Trophoblast cell (in vitro differentiated cells and primary cell): ENCODE measurements around the gene SPPL3.
A peak's percentile ranks its signal among the peaks of the same experiment; 100 is the strongest.

ENCODE experiments used
- DNase-seq, 2 donors: peaks; one replicate each; pipeline ENCODE4 v3.0.0-alpha.2; 2016
- H2AFZ ChIP-seq: 2 replicates; pipeline ENCODE4 v1.6.1; 2013; ENCODE audit warnings: low read length, moderate library complexity, mild to moderate bottlenecking; ENCODE audit not compliant: insufficient read depth, poor library complexity
- H2AK5ac ChIP-seq: 2 replicates; pipeline ENCODE4 v1.6.1; 2013; ENCODE audit warnings: mild to moderate bottlenecking, low read length
- H2BK120ac ChIP-seq: 2 replicates; pipeline ENCODE4 v1.6.1; 2013; ENCODE audit warnings: low read length, mild to moderate bottlenecking, moderate library complexity; ENCODE audit not compliant: insufficient read depth, poor library complexity
- H2BK12ac ChIP-seq: 2 replicates; pipeline ENCODE4 v1.6.1; 2013; ENCODE audit warnings: mild to moderate bottlenecking, low read length, moderate library complexity
- H2BK5ac ChIP-seq: 2 replicates; pipeline ENCODE4 v1.6.1; 2013; ENCODE audit warnings: low read length, low read depth, moderate library complexity, mild to moderate bottlenecking; ENCODE audit not compliant: poor library complexity
- H3K14ac ChIP-seq: 2 replicates; pipeline ENCODE4 v1.6.1; 2013; ENCODE audit warnings: mild to moderate bottlenecking, low read length
- H3K18ac ChIP-seq: 2 replicates; pipeline ENCODE4 v1.6.1; 2013; ENCODE audit warnings: mild to moderate bottlenecking, low read length
- H3K23ac ChIP-seq: 2 replicates; pipeline ENCODE4 v1.6.1; 2013; ENCODE audit warnings: low read length
- H3K27ac ChIP-seq: 2 replicates; pipeline ENCODE4 v1.5.1; 2013; ENCODE audit warnings: low read depth, mild to moderate bottlenecking, inconsistent platforms, low read length, moderate library complexity
- H3K27me3 ChIP-seq: 2 replicates; pipeline ENCODE4 v1.6.1; 2013; ENCODE audit warnings: inconsistent platforms, mild to moderate bottlenecking, low read length, moderate library complexity; ENCODE audit not compliant: insufficient read depth
- H3K36me3 ChIP-seq, 2 experiments: 1 replicate in 1 of 2; 2 replicates in 1 of 2; pipeline ENCODE4 v1.6.1; 2013; ENCODE audit warnings: low read length in 2 of 2, mild to moderate bottlenecking in 2 of 2, moderate library complexity in 1 of 2; ENCODE audit not compliant: insufficient read depth in 2 of 2, control insufficient read depth in 1 of 2
- H3K4ac ChIP-seq: 2 replicates; pipeline ENCODE4 v1.6.1; 2013; ENCODE audit warnings: low read depth, mild to moderate bottlenecking, low read length, moderate library complexity
- H3K4me1 ChIP-seq, 2 experiments: 1 replicate in 1 of 2; 2 replicates in 1 of 2; pipeline ENCODE4 v1.6.1; 2013; ENCODE audit warnings: low read length in 2 of 2, mild to moderate bottlenecking in 2 of 2, moderate library complexity in 1 of 2; ENCODE audit not compliant: insufficient read depth in 2 of 2, control insufficient read depth in 1 of 2
- H3K4me2 ChIP-seq: 2 replicates; pipeline ENCODE4 v1.6.1; 2013; ENCODE audit warnings: inconsistent platforms, mild to moderate bottlenecking, low read length, moderate library complexity
- H3K4me3 ChIP-seq: 2 replicates; pipeline ENCODE4 v1.5.1; 2013; ENCODE audit warnings: mild to moderate bottlenecking, low read depth, low read length, inconsistent platforms
- H3K79me1 ChIP-seq: one replicate; pipeline ENCODE4 v1.6.1; 2013; ENCODE audit warnings: low read length
- H3K79me2 ChIP-seq: 2 replicates; pipeline ENCODE4 v1.6.1; 2013; ENCODE audit warnings: low read length, mild to moderate bottlenecking; ENCODE audit not compliant: control insufficient read depth, insufficient read depth, poor library complexity
- H3K9ac ChIP-seq: 2 replicates; pipeline ENCODE4 v1.6.1; 2013; ENCODE audit warnings: mild to moderate bottlenecking, low read length
- H3K9me3 ChIP-seq: 2 replicates; pipeline ENCODE4 v1.6.1; 2013; ENCODE audit warnings: low read depth, mild to moderate bottlenecking, control low read depth, inconsistent platforms, low read length; ENCODE audit not compliant: insufficient read depth
- H4K12ac ChIP-seq: 2 replicates; pipeline ENCODE4 v1.6.1; 2013; ENCODE audit warnings: low read depth, mild to moderate bottlenecking, low read length, moderate library complexity
- H4K8ac ChIP-seq: 2 replicates; pipeline ENCODE4 v1.6.1; 2013; ENCODE audit warnings: low read depth, mild to moderate bottlenecking, low read length, moderate library complexity
- H4K91ac ChIP-seq: one replicate; pipeline ENCODE4 v1.6.1; 2013; ENCODE audit warnings: low read depth, mild to moderate bottlenecking, low read length, moderate library complexity
- WGBS: extraction: QIAGEN DNeasy Blood & Tissue Kit; methylation state at CpG from one replicate; pipeline ENCODE4 v1.1.7; 2013; ENCODE audit warnings: missing lambda C conversion rate; ENCODE audit not compliant: insufficient read length, insufficient coverage; ENCODE audit errors: extremely low coverage; 5-methylcytosine and 5-hydroxymethylcytosine counted together

SPPL3 gene

DNA sequence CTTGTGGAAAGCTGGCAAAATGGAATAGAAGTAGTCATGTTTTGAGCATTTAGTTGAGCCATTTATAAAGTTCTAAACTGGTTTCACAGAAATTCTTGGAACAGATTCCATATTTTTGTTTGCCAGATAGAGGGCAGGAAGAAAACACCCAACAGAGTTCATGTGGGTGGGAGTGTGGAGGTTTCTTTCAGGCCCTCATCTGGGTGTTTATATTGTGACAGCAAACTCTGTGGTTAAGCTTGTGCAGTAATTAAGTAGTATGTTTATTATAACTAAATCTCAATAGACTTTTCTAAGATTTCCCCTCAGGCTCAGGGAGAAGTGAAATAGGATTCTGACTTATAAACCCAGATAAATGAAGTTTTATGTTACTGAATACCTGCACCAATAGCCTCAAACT, 57.4 kb downstream of the SPPL3 start:
- H3K27me3 ChIP-seq: no peaks in the 10 kb centered on the region
- H2AK5ac ChIP-seq: no peak overlapping the region
- no peaks in the 10 kb centered on the region for H3K9me3 ChIP-seq
- DNase-seq: peak in 1 of 2 donors; percentile 77
- no peaks in the 10 kb centered on the region for H3K36me3 ChIP-seq
- no peak overlapping the region for H2BK12ac ChIP-seq
- no peak overlapping the region for H3K4me3 ChIP-seq
- peaks cover 2% of the 10 kb centered on the region for H3K79me1 ChIP-seq
- H4K91ac ChIP-seq: no peak overlapping the region
- peaks cover 5 to 6% of the 10 kb centered on the region in 2 experiments for H3K4me1 ChIP-seq
- H3K27ac ChIP-seq: no peak overlapping the region
- no peak overlapping the region for H2BK5ac ChIP-seq
- no peak overlapping the region for H3K9ac ChIP-seq
- no peak overlapping the region for H3K23ac ChIP-seq
- no peak overlapping the region for H4K8ac ChIP-seq
- H4K12ac ChIP-seq: no peak overlapping the region
- no peak overlapping the region for H2AFZ ChIP-seq
- no peak overlapping the region for H3K18ac ChIP-seq
- H3K4me2 ChIP-seq: no peak overlapping the region
- H3K79me2 ChIP-seq: no peaks in the 10 kb centered on the region
- no peak overlapping the region for H3K4ac ChIP-seq
- no peak overlapping the region for H2BK120ac ChIP-seq
- no peak overlapping the region for H3K14ac ChIP-seq

- Histone ChIP-seq H3K4me3 (no peak overlapping the region), H2BK120ac (no peak overlapping the region), H4K8ac (no peak overlapping the region), H2BK12ac (no peak overlapping the region), H3K9me3 (no peaks in the 10 kb centered on the region), H3K23ac (no peak overlapping the region), H3K27me3 (no peaks in the 10 kb centered on the region), H3K36me3 (no peaks in the 10 kb centered on the region), H3K79me1 (peaks cover 2% of the 10 kb centered on the region), H2AK5ac (no peak overlapping the region), H3K18ac (no peak overlapping the region), H3K14ac (no peak overlapping the region), H3K4ac (no peak overlapping the region), H3K79me2 (no peaks in the 10 kb centered on the region), H2BK5ac (no peak overlapping the region), H2AFZ (no peak overlapping the region), H3K27ac (no peak overlapping the region), H4K91ac (no peak overlapping the region), H3K9ac (no peak overlapping the region), H3K4me2 (no peak overlapping the region), H4K12ac (peak overlapping the region; percentile 62), H3K4me1 (no peaks in the 10 kb centered on the region)
- WGBS: no CpG with 5 or more reads among the region's 7 CpGs
- DNase-seq: no peak
Measured at GRCh38 chr12:120845696-120846095, 58.5 kb downstream of the SPPL3 start.

DNA sequence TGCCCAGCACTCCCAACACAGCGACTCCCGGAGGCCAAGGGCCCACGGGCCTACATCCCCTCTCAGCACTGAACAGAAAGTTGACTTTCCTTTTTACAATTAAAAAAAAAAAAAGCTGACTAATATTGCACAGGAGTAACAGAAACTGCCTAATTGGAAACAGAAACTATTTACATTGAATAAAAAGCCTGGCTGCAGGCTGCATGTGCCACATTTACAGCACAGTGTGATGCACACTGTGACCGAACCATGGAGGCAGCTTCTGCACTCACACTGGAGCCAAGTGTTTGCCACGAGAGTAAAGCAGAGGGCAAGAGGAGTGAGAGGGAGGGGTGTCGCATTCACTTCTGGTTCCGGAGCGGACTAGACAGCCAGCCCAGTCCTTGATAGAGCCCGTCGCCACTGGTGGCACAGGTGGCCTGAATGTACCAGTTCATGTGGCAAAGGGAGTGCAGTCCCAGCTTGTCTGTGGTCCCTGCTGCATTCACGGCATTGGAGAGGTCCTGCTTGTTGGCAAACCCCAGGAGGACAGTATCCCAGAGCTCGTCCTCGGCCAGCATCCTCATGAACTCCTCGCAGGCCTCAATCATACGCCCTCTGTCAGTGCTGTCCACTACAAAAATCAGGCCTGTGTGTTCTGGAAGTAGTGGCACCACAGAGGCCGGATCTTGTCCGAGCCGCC, 59.2 kb downstream of the SPPL3 start:
- no peak overlapping the region for H4K8ac ChIP-seq
- H4K12ac ChIP-seq: no peak overlapping the region
- no peaks in the 10 kb centered on the region for H3K9me3 ChIP-seq
- WGBS: no CpG with 5 or more reads among the region's 18 CpGs
- H3K4me2 ChIP-seq: no peak overlapping the region
- H3K36me3 ChIP-seq: no peaks in the 10 kb centered on the region
- H3K4me1 ChIP-seq: no peaks in the 10 kb centered on the region
- no peak overlapping the region for H3K9ac ChIP-seq
- peak overlapping the region; percentile 30 for H3K4ac ChIP-seq
- H3K79me2 ChIP-seq: no peaks in the 10 kb centered on the region
- no peak overlapping the region for H2BK12ac ChIP-seq
- H2AFZ ChIP-seq: no peak overlapping the region
- no peak overlapping the region for H4K91ac ChIP-seq
- H3K27ac ChIP-seq: no peak overlapping the region
- no peaks in the 10 kb centered on the region for H3K79me1 ChIP-seq
- no peak overlapping the region for H3K18ac ChIP-seq
- H2BK5ac ChIP-seq: no peak overlapping the region
- H3K4me3 ChIP-seq: no peak overlapping the region
- no peak for DNase-seq
- no peak overlapping the region for H3K23ac ChIP-seq
- H2BK120ac ChIP-seq: no peak overlapping the region
- H3K27me3 ChIP-seq: no peaks in the 10 kb centered on the region
- no peak overlapping the region for H3K14ac ChIP-seq
- H2AK5ac ChIP-seq: no peak overlapping the region

DNA sequence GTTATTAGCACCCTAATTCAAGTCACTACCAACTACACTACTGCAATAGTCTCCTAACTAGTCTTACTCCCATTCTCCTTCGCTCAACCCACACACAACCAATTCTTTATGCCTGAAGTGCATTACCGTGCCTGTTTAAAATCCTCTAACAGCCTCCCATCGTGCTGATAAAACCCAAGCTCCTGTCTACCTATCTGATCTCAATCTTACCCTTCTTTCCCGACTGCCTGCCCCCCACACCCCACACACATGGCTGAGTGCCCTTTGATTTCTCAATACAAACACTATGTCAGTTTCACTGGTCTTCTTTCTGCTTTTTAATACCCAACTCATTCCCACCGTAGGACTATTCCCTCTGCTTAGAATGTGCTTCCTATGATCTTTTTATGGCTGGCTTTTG, 59.9 kb downstream of the SPPL3 start:
- Histone ChIP-seq H3K27me3 (no peaks in the 10 kb centered on the region), H2AFZ (no peak overlapping the region), H3K9me3 (no peaks in the 10 kb centered on the region), H3K27ac (no peak overlapping the region), H2BK5ac (no peak overlapping the region), H3K4me3 (no peak overlapping the region), H4K91ac (no peak overlapping the region), H4K12ac (no peak overlapping the region), H2BK120ac (no peak overlapping the region), H4K8ac (no peak overlapping the region), H3K36me3 (no peaks in the 10 kb centered on the region), H3K14ac (no peak overlapping the region), H3K4me1 (no peaks in the 10 kb centered on the region), H2BK12ac (no peak overlapping the region), H3K9ac (no peak overlapping the region), H3K79me2 (no peaks in the 10 kb centered on the region), H2AK5ac (no peak overlapping the region), H3K4me2 (no peak overlapping the region), H3K4ac (no peak overlapping the region), H3K79me1 (no peaks in the 10 kb centered on the region), H3K23ac (no peak overlapping the region), H3K18ac (no peak overlapping the region)
- no peak for DNase-seq
- WGBS: 100% methylated on average over 1 of the region's 5 CpGs
